Stimulated activated CD4-positive, alpha-beta T cell treated with anti-CD3 and anti-CD28 coated beads, Interleukin-1b, Interleukin-23, amount 100 ng/mL, for 48 hours (primary cell): ENCODE results near the gene SLF2.

Source experiments
- DNase-seq: peaks from one replicate; pipeline ENCODE4 v3.0.0-alpha.2; 2020

Gene SLF2

GRCh38 chr10:100907175-100907574, 5.6 kb upstream of the SLF2 start:
- no peak for DNase-seq

GRCh38 chr10:100907773-100908363, 4.9 kb upstream of the SLF2 start:
- no peak for DNase-seq

- DNase-seq = no peak
These were observed 4.4 kb upstream of the SLF2 start for GRCh38 chr10:100908378-100908777.

- no peak for DNase-seq
These were observed 3.1 kb upstream of the SLF2 start for GRCh38 chr10:100909501-100910263.

GRCh38 chr10:100911472-100911871, 1.3 kb upstream of the SLF2 start:
- DNase-seq = no peak

- DNase-seq = no peak
These were observed 654 bp upstream of the SLF2 start for GRCh38 chr10:100912013-100912604.

- DNase-seq = no peak
These were observed 705 bp downstream of the SLF2 start for GRCh38 chr10:100913470-100913865.

- no peak for DNase-seq
These were observed 4.3 kb downstream of the SLF2 start for GRCh38 chr10:100917071-100917470.

GRCh38 chr10:100923580-100923979, 10.8 kb downstream of the SLF2 start:
- no peak for DNase-seq

GRCh38 chr10:100927266-100927665, 14.5 kb downstream of the SLF2 start:
- no peak for DNase-seq

- DNase-seq = no peak
These were observed 15.3 kb downstream of the SLF2 start for GRCh38 chr10:100928039-100928438.

GRCh38 chr10:100930368-100930767, 17.6 kb downstream of the SLF2 start:
- DNase-seq = no peak

GRCh38 chr10:100934084-100934659, 21.4 kb downstream of the SLF2 start:
- DNase-seq = no peak

- no peak for DNase-seq
These were observed 27.1 kb downstream of the SLF2 start for GRCh38 chr10:100939763-100940344.

GRCh38 chr10:100942229-100942628, 29.5 kb downstream of the SLF2 start:
- DNase-seq = no peak

- no peak for DNase-seq
These were observed 30.7 kb downstream of the SLF2 start for GRCh38 chr10:100943508-100943907.

GRCh38 chr10:100945754-100946153, 33.0 kb downstream of the SLF2 start:
- no peak for DNase-seq

GRCh38 chr10:100948916-100949315, 36.2 kb downstream of the SLF2 start:
- no peak for DNase-seq

- DNase-seq = no peak
These were observed 47.5 kb downstream of the SLF2 start for GRCh38 chr10:100960251-100960650.

GRCh38 chr10:100962351-100963080, 49.8 kb downstream of the SLF2 start:
- DNase-seq = no peak

- DNase-seq = no peak
These were observed 51.1 kb downstream of the SLF2 start for GRCh38 chr10:100963826-100964225.

GRCh38 chr10:100965820-100966219, 53.1 kb downstream of the SLF2 start:
- no peak for DNase-seq

- no peak for DNase-seq
These were observed 54.1 kb downstream of the SLF2 start for GRCh38 chr10:100966887-100967286.
